ENCODE data around the gene PDS5B.
A peak's percentile ranks its signal among the peaks of the same experiment; 100 is the strongest.

The PDS5B gene, protein sequence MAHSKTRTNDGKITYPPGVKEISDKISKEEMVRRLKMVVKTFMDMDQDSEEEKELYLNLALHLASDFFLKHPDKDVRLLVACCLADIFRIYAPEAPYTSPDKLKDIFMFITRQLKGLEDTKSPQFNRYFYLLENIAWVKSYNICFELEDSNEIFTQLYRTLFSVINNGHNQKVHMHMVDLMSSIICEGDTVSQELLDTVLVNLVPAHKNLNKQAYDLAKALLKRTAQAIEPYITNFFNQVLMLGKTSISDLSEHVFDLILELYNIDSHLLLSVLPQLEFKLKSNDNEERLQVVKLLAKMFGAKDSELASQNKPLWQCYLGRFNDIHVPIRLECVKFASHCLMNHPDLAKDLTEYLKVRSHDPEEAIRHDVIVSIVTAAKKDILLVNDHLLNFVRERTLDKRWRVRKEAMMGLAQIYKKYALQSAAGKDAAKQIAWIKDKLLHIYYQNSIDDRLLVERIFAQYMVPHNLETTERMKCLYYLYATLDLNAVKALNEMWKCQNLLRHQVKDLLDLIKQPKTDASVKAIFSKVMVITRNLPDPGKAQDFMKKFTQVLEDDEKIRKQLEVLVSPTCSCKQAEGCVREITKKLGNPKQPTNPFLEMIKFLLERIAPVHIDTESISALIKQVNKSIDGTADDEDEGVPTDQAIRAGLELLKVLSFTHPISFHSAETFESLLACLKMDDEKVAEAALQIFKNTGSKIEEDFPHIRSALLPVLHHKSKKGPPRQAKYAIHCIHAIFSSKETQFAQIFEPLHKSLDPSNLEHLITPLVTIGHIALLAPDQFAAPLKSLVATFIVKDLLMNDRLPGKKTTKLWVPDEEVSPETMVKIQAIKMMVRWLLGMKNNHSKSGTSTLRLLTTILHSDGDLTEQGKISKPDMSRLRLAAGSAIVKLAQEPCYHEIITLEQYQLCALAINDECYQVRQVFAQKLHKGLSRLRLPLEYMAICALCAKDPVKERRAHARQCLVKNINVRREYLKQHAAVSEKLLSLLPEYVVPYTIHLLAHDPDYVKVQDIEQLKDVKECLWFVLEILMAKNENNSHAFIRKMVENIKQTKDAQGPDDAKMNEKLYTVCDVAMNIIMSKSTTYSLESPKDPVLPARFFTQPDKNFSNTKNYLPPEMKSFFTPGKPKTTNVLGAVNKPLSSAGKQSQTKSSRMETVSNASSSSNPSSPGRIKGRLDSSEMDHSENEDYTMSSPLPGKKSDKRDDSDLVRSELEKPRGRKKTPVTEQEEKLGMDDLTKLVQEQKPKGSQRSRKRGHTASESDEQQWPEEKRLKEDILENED (N-terminal part only)

DNA sequence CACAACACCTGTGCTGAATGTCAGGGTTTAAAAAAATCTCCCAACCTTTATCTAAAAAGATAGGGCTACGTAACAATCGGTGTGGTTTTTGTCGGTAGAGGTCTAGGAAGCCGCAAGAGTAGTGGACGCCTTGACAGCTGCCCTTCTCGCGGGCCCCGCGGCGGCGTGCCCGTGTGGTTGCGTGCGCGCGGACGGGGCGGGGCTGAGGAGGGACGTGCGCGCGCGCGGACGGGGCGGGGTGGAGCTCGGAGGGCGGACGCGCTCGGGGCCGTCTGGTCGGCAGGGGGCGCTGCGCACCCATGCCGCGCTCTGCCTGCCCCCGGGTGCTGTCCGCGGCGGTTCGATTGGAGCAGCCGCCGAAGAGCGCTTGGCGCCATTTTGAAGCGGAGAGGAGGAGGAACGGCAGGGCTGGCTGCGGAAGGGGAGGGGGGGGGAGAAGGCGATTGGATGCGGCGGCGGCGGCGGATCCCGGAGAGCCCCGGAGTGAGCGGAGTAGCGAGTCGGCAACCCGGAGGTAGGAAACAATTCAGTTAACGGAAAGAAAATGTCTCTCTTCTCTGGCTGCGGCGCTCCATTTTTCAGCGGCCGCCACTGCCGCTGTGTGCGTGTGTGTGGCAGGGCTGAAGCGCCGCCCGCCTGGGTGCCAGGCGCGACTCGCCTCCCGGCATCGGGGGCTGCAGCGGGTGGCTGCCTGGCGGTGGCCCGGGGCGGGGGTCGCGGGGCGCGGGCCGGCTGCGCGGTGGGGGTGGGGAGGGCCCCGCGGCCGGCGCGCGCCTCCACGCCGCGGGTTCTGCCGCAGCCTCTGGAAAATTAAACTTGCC is at the start of gene PDS5B:
TSS of gene PDS5B (plus strand) at position 373 of the 821 bp plus-strand sequence. CDS start 62,321 bp downstream, outside the sequence.
- Histone ChIP-seq H3K27me3 (ENCODE audit: control insufficient read depth in 1 of 2, insufficient read depth in 2 of 2, low read length in 2 of 2) (no peaks in the 10 kb centered on the region), H3K27ac (ENCODE audit: low read depth, low read length) (peak within 1 kb of the TSS; percentile 89), H3K9me3 (ENCODE audit: low read length) (no peaks in the 10 kb centered on the region), H3K9ac (ENCODE audit: low read length) (peak within 1 kb of the TSS; percentile 86), H3K4me1 (ENCODE audit: insufficient read depth, low read length) (peaks cover 8% of the 10 kb centered on the region), H3K4me3 (ENCODE audit: low read depth in 1 of 2, low read length in 2 of 2) (peak within 1 kb of the TSS; percentile 69 to 75), H3K36me3 (ENCODE audit: insufficient read depth, low read length) (no peaks in the 10 kb centered on the region)

DNA sequence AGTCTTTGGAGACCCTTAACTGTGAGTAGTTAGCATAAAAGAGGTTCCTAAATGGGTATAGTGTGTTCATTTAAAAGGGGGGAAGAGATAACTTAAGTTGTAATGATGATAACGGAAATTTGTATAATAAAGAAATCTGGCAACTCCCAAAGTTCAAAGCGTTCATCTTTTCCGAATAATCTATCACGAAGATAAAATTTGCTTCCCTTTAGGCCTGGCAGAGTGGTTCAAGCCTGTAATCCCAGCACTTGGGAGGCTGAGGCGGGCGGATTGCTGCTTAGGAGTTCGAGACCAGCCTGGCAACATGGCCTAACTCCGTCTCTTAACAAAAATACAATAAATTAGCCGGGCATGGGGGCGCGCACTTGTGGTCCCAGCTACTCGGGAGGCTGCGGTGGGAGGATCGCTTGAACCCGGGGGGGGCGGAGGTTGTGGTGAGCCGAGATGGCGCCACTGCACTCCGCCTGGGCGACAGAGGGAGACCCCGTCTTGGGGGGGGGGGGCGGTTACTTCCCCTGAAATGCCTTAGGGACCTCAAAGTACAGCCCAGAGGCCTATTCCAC is 48.6 kb upstream of the PDS5B start:
- H3K9ac ChIP-seq (ENCODE audit: low read length) = peak overlapping the region; percentile 97
- peaks cover 33% of the 10 kb centered on the region for H3K4me1 ChIP-seq (ENCODE audit: insufficient read depth, low read length)
- no peaks in the 10 kb centered on the region for H3K27me3 ChIP-seq (ENCODE audit: control insufficient read depth in 1 of 2, insufficient read depth in 2 of 2, low read length in 2 of 2)
- H3K4me3 ChIP-seq (ENCODE audit: low read depth in 1 of 2, low read length in 2 of 2) = peak overlapping the region; percentile 92 to 98
- no peaks in the 10 kb centered on the region for H3K9me3 ChIP-seq (ENCODE audit: low read length)
- peaks cover 11% of the 10 kb centered on the region for H3K36me3 ChIP-seq (ENCODE audit: insufficient read depth, low read length)
- H3K27ac ChIP-seq (ENCODE audit: low read depth, low read length) = peak overlapping the region; percentile 92

DNA sequence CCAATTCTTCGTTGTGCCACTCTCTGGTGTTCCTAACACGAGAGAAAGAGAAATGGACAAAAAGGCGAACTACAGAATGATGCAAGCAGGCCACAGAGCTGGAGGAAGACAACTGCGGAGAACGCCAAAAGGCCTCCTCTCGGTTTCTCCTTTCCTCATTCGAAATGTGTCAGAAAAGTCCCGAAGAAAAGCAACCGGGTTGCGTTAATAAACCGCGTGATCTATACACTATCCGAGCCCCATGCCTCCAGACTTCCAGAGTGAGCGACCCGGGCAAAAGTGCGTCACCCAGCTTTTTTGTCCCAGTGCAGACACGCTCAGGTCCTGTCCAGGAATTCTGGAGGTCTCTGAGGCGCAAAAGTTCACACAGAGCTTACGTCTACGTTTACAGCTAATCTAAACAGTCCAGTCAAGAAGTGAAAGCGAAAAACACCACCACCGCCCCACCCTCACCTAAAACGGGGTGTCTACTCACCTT is 48.1 kb upstream of the PDS5B start:
- Histone ChIP-seq H3K4me1 (ENCODE audit: insufficient read depth, low read length) (peaks cover 33% of the 10 kb centered on the region), H3K9me3 (ENCODE audit: low read length) (no peaks in the 10 kb centered on the region), H3K36me3 (ENCODE audit: insufficient read depth, low read length) (peaks cover 11% of the 10 kb centered on the region), H3K9ac (ENCODE audit: low read length) (peak overlapping the region; percentile 97), H3K4me3 (ENCODE audit: low read depth in 1 of 2, low read length in 2 of 2) (peak overlapping the region; percentile 92 to 98), H3K27ac (ENCODE audit: low read depth, low read length) (peak overlapping the region; percentile 92), H3K27me3 (ENCODE audit: control insufficient read depth in 1 of 2, insufficient read depth in 2 of 2, low read length in 2 of 2) (no peaks in the 10 kb centered on the region)

DNA sequence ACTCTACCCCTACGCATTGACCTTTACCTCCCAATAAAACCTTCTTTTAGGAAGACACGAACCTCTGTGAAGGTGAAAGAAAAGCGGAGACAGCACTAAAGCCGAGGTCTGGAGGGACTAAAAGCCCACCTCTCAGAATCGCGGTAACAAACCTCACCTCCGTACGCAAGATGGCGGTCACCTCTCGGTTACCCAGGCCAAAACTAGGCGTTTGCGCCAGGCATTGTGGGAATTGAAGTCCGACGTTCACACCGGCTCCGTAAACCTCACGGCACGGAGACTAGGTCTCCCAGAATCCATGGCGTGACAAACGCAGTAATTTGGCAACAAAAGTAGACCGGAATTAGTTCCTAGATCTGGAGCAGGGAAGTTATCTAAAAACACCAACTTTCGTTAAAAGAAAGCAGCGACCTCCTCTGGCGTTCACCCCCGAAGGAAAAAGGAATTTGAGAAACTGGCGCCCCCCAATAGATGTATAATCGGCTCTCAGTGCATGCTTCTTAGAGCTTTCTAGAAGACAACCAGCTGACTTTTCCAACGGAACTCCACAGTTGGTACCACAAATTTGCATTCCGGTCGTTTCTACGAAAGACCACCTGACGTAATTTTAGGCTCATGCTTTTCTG is 47.5 kb upstream of the PDS5B start, which contains the start of gene N4BP2L2:
TSS of gene N4BP2L2 (minus strand) at position 175 of the 626 bp plus-strand sequence. CDS start 1,768 bp downstream, outside the sequence.
- Histone ChIP-seq H3K9me3 (ENCODE audit: low read length) (no peaks in the 10 kb centered on the region), H3K27me3 (ENCODE audit: control insufficient read depth in 1 of 2, insufficient read depth in 2 of 2, low read length in 2 of 2) (no peaks in the 10 kb centered on the region), H3K9ac (ENCODE audit: low read length) (peak within 1 kb of the TSS; percentile 97), H3K36me3 (ENCODE audit: insufficient read depth, low read length) (peaks cover 11% of the 10 kb centered on the region), H3K27ac (ENCODE audit: low read depth, low read length) (peak within 1 kb of the TSS; percentile 92), H3K4me1 (ENCODE audit: insufficient read depth, low read length) (peaks cover 29% of the 10 kb centered on the region), H3K4me3 (ENCODE audit: low read depth in 1 of 2, low read length in 2 of 2) (peak within 1 kb of the TSS; percentile 92 to 98)

DNA sequence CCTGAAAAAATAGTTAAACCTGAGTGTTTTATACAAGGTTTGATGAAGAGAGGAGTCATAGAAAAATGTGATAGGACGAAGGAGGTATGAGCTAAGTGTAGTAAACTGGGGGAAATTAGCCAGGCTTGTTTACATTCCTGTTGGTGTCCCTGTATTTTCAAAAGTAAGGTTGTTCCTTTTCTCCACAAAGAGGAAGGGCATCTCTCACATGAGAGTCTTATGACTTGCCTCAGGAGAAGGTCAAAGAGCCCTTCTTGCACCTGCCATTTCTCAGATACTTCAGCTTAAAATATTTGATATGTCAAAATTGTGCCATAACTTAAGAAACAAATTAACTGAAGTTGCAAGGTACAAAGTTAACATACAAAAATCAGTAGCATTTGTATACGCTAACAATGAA is 44.0 kb upstream of the PDS5B start:
- Histone ChIP-seq H3K9ac (ENCODE audit: low read length) (no peak overlapping the region), H3K27ac (ENCODE audit: low read depth, low read length) (no peak overlapping the region), H3K27me3 (ENCODE audit: control insufficient read depth in 1 of 2, insufficient read depth in 2 of 2, low read length in 2 of 2) (no peaks in the 10 kb centered on the region), H3K4me3 (ENCODE audit: low read depth in 1 of 2, low read length in 2 of 2) (no peak overlapping the region), H3K9me3 (ENCODE audit: low read length) (no peaks in the 10 kb centered on the region), H3K4me1 (ENCODE audit: insufficient read depth, low read length) (peaks cover 3% of the 10 kb centered on the region), H3K36me3 (ENCODE audit: insufficient read depth, low read length) (no peaks in the 10 kb centered on the region)

DNA sequence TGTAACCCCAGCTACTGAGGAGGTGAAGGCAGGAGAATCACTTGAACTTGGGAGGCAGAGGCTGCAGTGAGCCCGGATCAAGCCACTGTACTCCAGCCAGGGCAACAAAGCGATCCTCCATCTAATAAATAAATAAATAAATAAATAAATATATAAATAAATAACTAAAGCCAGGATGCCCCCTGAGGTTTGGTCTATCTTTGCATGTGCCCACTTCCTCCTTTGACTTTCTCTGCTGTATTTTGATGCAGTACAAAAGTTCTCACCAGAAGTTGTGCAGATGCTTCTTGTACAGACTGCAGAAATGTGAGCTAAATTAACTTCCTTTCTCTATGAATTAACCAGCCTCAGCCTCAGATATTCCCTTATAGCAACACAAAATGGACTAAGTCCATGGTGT is 41.2 kb upstream of the PDS5B start:
- no peak overlapping the region for H3K27ac ChIP-seq (ENCODE audit: low read depth, low read length)
- no peak overlapping the region for H3K4me3 ChIP-seq (ENCODE audit: low read depth in 1 of 2, low read length in 2 of 2)
- no peaks in the 10 kb centered on the region for H3K4me1 ChIP-seq (ENCODE audit: insufficient read depth, low read length)

DNA sequence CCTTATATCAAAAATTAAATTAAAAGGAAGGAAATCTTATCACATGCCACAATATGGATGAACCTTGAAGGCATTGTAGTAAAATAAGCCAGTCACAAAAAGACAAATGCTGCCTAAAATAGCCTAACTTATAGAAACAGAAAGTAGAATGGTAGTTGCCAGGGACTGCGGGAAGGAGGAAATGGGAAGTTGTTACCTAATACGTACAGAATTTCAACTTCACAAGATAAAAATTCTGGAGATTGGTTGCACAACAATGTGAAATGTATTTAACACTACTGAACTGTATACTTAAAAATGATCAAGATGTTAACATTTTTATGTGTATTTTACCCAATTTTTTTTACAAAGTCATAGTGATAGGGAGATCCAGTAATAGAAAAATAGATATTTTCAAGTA is 37.4 kb upstream of the PDS5B start:
- Histone ChIP-seq H3K9me3 (ENCODE audit: low read length) (no peaks in the 10 kb centered on the region), H3K4me1 (ENCODE audit: insufficient read depth, low read length) (no peaks in the 10 kb centered on the region), H3K27ac (ENCODE audit: low read depth, low read length) (no peak overlapping the region), H3K4me3 (ENCODE audit: low read depth in 1 of 2, low read length in 2 of 2) (no peak overlapping the region), H3K27me3 (ENCODE audit: control insufficient read depth in 1 of 2, insufficient read depth in 2 of 2, low read length in 2 of 2) (no peaks in the 10 kb centered on the region), H3K36me3 (ENCODE audit: insufficient read depth, low read length) (no peaks in the 10 kb centered on the region), H3K9ac (ENCODE audit: low read length) (no peak overlapping the region)

More for the DNA sequence above, 41.2 kb upstream of the PDS5B start:
- Histone ChIP-seq H3K36me3 (ENCODE audit: insufficient read depth, low read length) (no peaks in the 10 kb centered on the region), H3K9me3 (ENCODE audit: low read length) (no peaks in the 10 kb centered on the region), H3K9ac (ENCODE audit: low read length) (no peak overlapping the region), H3K27me3 (ENCODE audit: control insufficient read depth in 1 of 2, insufficient read depth in 2 of 2, low read length in 2 of 2) (no peaks in the 10 kb centered on the region)

DNA sequence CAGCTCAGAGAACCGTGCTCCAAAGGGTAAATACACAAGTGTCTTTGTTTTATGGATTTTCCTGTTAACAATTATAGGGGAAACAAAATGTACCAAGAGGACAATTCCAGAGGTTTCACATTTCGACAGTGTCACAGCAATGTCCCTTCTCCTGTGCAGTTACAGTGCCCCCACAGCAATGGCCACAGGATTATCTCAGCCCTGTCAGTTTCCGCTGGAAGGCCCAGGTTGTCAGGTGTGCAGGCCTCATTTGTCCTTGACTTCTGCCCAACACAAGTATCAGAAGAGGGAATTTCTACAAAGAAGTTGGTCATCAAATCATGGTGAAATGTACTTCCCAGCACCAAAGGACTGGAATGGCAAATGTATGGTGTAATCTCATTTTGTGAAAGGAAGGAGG is 36.5 kb upstream of the PDS5B start:
- no peaks in the 10 kb centered on the region for H3K27me3 ChIP-seq (ENCODE audit: control insufficient read depth in 1 of 2, insufficient read depth in 2 of 2, low read length in 2 of 2)
- H3K4me3 ChIP-seq (ENCODE audit: low read depth in 1 of 2, low read length in 2 of 2) = no peak overlapping the region
- H3K9ac ChIP-seq (ENCODE audit: low read length) = no peak overlapping the region
- H3K27ac ChIP-seq (ENCODE audit: low read depth, low read length) = no peak overlapping the region
- no peaks in the 10 kb centered on the region for H3K9me3 ChIP-seq (ENCODE audit: low read length)
- no peaks in the 10 kb centered on the region for H3K4me1 ChIP-seq (ENCODE audit: insufficient read depth, low read length)
- H3K36me3 ChIP-seq (ENCODE audit: insufficient read depth, low read length) = no peaks in the 10 kb centered on the region

DNA sequence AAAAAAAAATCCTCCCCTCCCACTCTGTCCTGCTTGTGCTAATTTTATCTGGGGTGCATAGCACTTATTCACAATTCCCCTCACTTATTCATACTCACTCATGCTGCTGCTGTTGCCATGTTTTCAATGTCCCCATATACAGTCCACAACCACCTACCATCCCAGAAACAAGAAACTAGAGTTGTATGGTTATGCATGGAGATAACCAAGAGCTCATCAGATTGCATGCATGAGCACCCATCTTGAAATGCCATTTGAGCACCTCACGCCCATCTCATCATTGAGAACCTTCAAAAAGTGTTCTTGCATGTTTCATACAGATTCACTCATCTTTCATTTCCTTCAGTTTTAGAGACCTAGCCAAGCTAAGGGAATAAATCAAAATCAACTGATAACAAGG is 32.5 kb upstream of the PDS5B start:
- Histone ChIP-seq H3K27me3 (ENCODE audit: control insufficient read depth in 1 of 2, insufficient read depth in 2 of 2, low read length in 2 of 2) (no peaks in the 10 kb centered on the region), H3K27ac (ENCODE audit: low read depth, low read length) (no peak overlapping the region), H3K4me1 (ENCODE audit: insufficient read depth, low read length) (no peaks in the 10 kb centered on the region), H3K9ac (ENCODE audit: low read length) (no peak overlapping the region), H3K4me3 (ENCODE audit: low read depth in 1 of 2, low read length in 2 of 2) (no peak overlapping the region), H3K9me3 (ENCODE audit: low read length) (no peaks in the 10 kb centered on the region), H3K36me3 (ENCODE audit: insufficient read depth, low read length) (no peaks in the 10 kb centered on the region)

DNA sequence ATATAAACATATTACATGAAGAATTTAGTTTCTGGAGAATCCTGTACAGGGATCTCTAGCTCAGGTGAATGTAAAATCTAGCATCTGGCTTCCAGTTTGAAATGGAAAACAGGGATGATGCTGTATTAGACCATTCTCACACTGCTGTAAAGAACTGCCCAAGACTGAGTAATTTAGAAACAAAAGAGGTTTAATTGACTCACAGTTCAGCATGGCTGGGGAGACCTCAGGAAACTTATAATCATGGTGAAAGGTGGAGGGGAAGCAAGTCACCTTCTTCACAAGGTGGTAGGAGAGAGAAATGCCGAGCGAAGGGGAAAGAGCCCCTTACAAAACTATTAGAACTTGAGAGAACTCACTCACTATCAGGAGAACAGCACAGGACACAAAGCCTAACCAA is 30.6 kb upstream of the PDS5B start:
- H3K9me3 ChIP-seq (ENCODE audit: low read length) = no peaks in the 10 kb centered on the region
- H3K27ac ChIP-seq (ENCODE audit: low read depth, low read length) = no peak overlapping the region
- no peak overlapping the region for H3K4me3 ChIP-seq (ENCODE audit: low read depth in 1 of 2, low read length in 2 of 2)
- no peaks in the 10 kb centered on the region for H3K36me3 ChIP-seq (ENCODE audit: insufficient read depth, low read length)
- H3K4me1 ChIP-seq (ENCODE audit: insufficient read depth, low read length) = no peaks in the 10 kb centered on the region
- no peaks in the 10 kb centered on the region for H3K27me3 ChIP-seq (ENCODE audit: control insufficient read depth in 1 of 2, insufficient read depth in 2 of 2, low read length in 2 of 2)
- no peak overlapping the region for H3K9ac ChIP-seq (ENCODE audit: low read length)

All from muscle layer of colon (tissue), 2 donors.